Measurements from ENCODE around the gene MLH1. TPM values are rescaled to one million over a fixed set of nuclear protein-coding genes. Genes with fewer than 3 reads are reported as not detected.

The MLH1 gene
- polyA plus RNA-seq, 1 donor: 27.4 TPM

DNA sequence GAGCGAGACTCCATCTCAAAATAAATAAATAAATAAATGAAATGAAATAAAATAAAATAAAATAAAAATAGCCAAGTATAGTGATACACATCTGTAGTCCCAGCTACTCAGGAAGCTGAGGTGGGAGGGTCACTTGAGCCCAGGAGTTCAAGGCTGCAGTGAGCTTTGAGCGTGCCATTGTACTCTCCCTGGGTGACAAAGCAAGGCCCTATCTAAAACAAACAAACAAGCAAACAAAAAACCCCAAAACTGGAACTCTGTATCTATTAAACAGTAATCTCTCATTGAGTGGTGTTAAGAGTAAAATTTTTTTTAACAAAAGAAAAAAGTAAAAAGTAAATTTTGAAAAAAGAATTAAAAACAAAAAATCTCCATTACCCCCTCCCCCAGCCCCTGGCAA is 21.2 kb upstream of the MLH1 start:
- no peaks in the 10 kb centered on the region for H3K27me3 ChIP-seq (ENCODE audit: control insufficient read depth, insufficient read depth, low read length)
- H3K27ac ChIP-seq (ENCODE audit: low read length): no peak overlapping the region
- H3K4me1 ChIP-seq (ENCODE audit: control insufficient read depth, insufficient read depth, low read length): peaks cover 3% of the 10 kb centered on the region
- DNase-seq: no peak
- no peaks in the 10 kb centered on the region for H3K9me3 ChIP-seq (ENCODE audit: control insufficient read depth, low read depth, low read length)
- H3K4me3 ChIP-seq (ENCODE audit: low read length): no peak overlapping the region
- no peaks in the 10 kb centered on the region for H3K36me3 ChIP-seq (ENCODE audit: control insufficient read depth, insufficient read depth, low read length)
- no CpG with 5 or more reads among the region's 2 CpGs for WGBS (ENCODE audit: insufficient coverage, low lambda C conversion rate)

DNA sequence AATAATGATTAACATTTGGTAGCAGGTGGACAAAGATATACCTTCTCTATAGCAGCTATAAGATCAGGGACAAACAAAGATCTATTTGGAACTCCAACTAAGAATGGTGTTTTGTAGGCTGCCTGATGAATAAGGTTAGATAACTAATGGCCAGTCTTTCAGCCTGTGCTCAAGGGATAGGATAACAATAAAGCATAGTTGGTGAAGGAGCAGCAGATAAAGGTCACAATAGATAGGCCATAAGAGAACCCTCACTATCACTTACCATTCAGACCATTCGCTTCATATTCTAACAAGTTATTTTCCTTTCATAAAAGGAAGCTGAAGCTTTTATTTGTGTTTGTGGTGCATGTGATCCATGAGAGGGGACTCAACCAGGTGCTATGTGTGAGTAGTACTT is 20.2 kb upstream of the MLH1 start:
- no peaks in the 10 kb centered on the region for H3K27me3 ChIP-seq (ENCODE audit: control insufficient read depth, insufficient read depth, low read length)
- WGBS (ENCODE audit: insufficient coverage, low lambda C conversion rate): no CpG with 5 or more reads among the region's 1 CpG
- H3K36me3 ChIP-seq (ENCODE audit: control insufficient read depth, insufficient read depth, low read length): no peaks in the 10 kb centered on the region
- H3K4me1 ChIP-seq (ENCODE audit: control insufficient read depth, insufficient read depth, low read length): peaks cover 3% of the 10 kb centered on the region
- no peaks in the 10 kb centered on the region for H3K9me3 ChIP-seq (ENCODE audit: control insufficient read depth, low read depth, low read length)
- no peak for DNase-seq
- no peak overlapping the region for H3K27ac ChIP-seq (ENCODE audit: low read length)
- no peak overlapping the region for H3K4me3 ChIP-seq (ENCODE audit: low read length)

DNA sequence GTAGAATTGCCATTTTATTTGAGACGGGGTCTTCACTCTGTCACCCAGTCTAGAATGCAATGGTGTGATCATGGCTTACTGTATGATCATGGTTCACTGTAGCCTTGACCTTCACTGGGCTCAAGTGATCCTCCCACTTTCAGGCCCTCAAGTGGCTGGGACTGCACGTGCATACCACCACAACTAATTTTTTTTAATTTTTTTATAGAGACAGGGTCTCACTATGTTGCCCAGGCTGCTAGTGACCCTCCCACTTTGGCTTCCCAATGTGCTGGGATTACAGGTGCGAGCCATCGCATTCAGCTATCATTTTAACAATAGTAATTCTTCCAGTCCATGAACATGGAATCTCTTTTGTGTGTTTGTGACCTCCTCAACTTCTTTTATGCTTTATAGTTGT is 12.3 kb upstream of the MLH1 start:
- no peaks in the 10 kb centered on the region for H3K4me1 ChIP-seq (ENCODE audit: control insufficient read depth, insufficient read depth, low read length)
- H3K27ac ChIP-seq (ENCODE audit: low read length): no peak overlapping the region
- no CpG with 5 or more reads among the region's 4 CpGs for WGBS (ENCODE audit: insufficient coverage, low lambda C conversion rate)
- H3K9me3 ChIP-seq (ENCODE audit: control insufficient read depth, low read depth, low read length): peaks cover 10% of the 10 kb centered on the region
- H3K27me3 ChIP-seq (ENCODE audit: control insufficient read depth, insufficient read depth, low read length): no peaks in the 10 kb centered on the region
- DNase-seq: no peak
- H3K36me3 ChIP-seq (ENCODE audit: control insufficient read depth, insufficient read depth, low read length): peaks cover 21% of the 10 kb centered on the region
- H3K4me3 ChIP-seq (ENCODE audit: low read length): no peak overlapping the region

DNA sequence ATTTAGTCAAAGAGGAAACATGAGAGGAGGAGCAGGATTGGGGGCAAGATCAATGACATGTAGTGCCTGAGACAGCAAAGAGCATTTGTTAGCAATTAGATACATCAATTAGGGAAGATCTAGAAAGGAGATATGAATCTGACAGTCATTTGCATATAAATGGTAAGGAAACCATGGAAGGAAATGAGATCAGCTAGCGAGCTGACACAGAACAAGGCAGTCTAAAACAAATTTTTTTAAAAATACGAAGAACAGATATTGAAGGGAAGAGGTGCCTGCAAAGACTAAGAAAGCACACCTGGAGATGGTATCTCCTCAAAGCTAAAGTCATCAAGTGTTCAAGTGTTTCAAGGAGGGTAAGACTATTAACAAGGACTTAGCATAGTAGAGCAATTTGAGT is 5.0 kb upstream of the MLH1 start:
- WGBS (ENCODE audit: insufficient coverage, low lambda C conversion rate): 83% methylated on average over 2 of the region's 2 CpGs
- H3K4me1 ChIP-seq (ENCODE audit: control insufficient read depth, insufficient read depth, low read length): peaks cover 19% of the 10 kb centered on the region
- no peaks in the 10 kb centered on the region for H3K27me3 ChIP-seq (ENCODE audit: control insufficient read depth, insufficient read depth, low read length)
- no peak for DNase-seq
- H3K36me3 ChIP-seq (ENCODE audit: control insufficient read depth, insufficient read depth, low read length): peaks cover 38% of the 10 kb centered on the region
- no peaks in the 10 kb centered on the region for H3K9me3 ChIP-seq (ENCODE audit: control insufficient read depth, low read depth, low read length)
- no peak overlapping the region for H3K4me3 ChIP-seq (ENCODE audit: low read length)
- H3K27ac ChIP-seq (ENCODE audit: low read length): no peak overlapping the region

DNA sequence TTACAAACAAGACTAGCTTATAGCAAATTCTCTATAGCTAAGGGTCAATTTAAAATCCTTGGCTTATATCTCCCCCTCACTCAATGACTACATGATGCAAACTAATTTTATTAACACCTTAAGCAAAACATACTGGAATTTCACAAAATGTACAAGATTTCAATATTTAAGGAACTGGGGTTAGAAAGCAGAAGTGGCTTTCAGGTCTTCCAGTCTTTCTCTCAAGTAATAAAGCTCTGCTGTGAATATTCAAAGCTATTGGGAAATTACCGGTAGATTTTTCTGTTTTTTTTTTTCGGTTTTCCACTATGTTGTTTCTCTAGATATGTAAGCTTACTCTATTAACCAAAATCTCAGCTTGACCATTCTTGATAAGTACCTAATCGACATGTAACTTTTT is 4.3 kb upstream of the MLH1 start:
- no peak overlapping the region for H3K4me3 ChIP-seq (ENCODE audit: low read length)
- DNase-seq: no peak
- H3K4me1 ChIP-seq (ENCODE audit: control insufficient read depth, insufficient read depth, low read length): peaks cover 19% of the 10 kb centered on the region
- no peak overlapping the region for H3K27ac ChIP-seq (ENCODE audit: low read length)
- no peaks in the 10 kb centered on the region for H3K9me3 ChIP-seq (ENCODE audit: control insufficient read depth, low read depth, low read length)
- H3K36me3 ChIP-seq (ENCODE audit: control insufficient read depth, insufficient read depth, low read length): peaks cover 32% of the 10 kb centered on the region
- H3K27me3 ChIP-seq (ENCODE audit: control insufficient read depth, insufficient read depth, low read length): no peaks in the 10 kb centered on the region
- 96% methylated on average over 3 of the region's 3 CpGs for WGBS (ENCODE audit: insufficient coverage, low lambda C conversion rate)

DNA sequence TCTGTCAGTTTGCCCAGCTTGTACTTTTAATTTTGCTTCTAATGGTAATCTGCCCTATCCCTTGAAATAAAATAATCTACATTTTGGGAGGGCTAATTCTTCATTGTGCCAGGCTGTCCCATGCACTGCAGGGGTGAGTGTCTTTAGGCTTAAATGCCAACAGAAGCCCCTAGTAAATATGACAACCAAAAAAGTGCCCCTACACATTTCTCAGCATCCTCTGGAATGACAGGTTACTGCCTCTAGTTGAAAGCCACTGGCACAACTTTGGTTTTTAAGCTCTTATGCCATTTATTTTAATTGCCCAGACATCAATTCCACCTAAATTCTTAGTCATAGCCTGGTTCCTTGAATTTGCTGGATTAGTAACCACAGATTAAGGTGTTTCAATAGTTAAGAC is 3.8 kb upstream of the MLH1 start:
- H3K4me1 ChIP-seq (ENCODE audit: control insufficient read depth, insufficient read depth, low read length): peaks cover 22% of the 10 kb centered on the region
- H3K4me3 ChIP-seq (ENCODE audit: low read length): no peak overlapping the region
- H3K27ac ChIP-seq (ENCODE audit: low read length): no peak overlapping the region

DNA sequence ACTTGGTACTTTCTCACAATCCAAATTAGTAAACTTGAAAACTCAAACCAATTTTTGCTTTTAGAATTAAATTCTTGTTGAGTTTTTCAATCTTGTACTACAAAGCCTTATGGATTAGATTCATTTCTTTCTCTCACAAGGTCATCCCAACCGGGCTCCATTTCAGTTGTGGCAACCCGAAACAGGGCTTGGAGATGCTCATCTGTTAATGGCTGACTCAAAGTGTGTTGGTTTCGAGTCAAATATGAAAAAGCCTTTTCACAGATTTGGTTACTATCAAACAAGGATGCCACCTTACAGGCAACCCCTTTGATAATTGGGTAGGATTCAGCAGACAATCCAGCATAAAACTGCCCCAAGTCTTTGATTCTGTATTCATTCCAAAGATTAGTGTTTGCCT is 2.2 kb upstream of the MLH1 start:
- Histone ChIP-seq H3K36me3 (ENCODE audit: control insufficient read depth, insufficient read depth, low read length) (peaks cover 26% of the 10 kb centered on the region), H3K27ac (ENCODE audit: low read length) (peak overlapping the region; percentile 97), H3K9me3 (ENCODE audit: control insufficient read depth, low read depth, low read length) (no peaks in the 10 kb centered on the region), H3K4me1 (ENCODE audit: control insufficient read depth, insufficient read depth, low read length) (peaks cover 22% of the 10 kb centered on the region), H3K27me3 (ENCODE audit: control insufficient read depth, insufficient read depth, low read length) (no peaks in the 10 kb centered on the region), H3K4me3 (ENCODE audit: low read length) (peak overlapping the region; percentile 76)
- WGBS (ENCODE audit: insufficient coverage, low lambda C conversion rate): no CpG with 5 or more reads among the region's 3 CpGs
- DNase-seq: no peak

More for the DNA sequence above, 3.8 kb upstream of the MLH1 start:
- Histone ChIP-seq H3K36me3 (ENCODE audit: control insufficient read depth, insufficient read depth, low read length) (peaks cover 32% of the 10 kb centered on the region), H3K9me3 (ENCODE audit: control insufficient read depth, low read depth, low read length) (no peaks in the 10 kb centered on the region), H3K27me3 (ENCODE audit: control insufficient read depth, insufficient read depth, low read length) (no peaks in the 10 kb centered on the region)
- DNase-seq: no peak

DNA sequence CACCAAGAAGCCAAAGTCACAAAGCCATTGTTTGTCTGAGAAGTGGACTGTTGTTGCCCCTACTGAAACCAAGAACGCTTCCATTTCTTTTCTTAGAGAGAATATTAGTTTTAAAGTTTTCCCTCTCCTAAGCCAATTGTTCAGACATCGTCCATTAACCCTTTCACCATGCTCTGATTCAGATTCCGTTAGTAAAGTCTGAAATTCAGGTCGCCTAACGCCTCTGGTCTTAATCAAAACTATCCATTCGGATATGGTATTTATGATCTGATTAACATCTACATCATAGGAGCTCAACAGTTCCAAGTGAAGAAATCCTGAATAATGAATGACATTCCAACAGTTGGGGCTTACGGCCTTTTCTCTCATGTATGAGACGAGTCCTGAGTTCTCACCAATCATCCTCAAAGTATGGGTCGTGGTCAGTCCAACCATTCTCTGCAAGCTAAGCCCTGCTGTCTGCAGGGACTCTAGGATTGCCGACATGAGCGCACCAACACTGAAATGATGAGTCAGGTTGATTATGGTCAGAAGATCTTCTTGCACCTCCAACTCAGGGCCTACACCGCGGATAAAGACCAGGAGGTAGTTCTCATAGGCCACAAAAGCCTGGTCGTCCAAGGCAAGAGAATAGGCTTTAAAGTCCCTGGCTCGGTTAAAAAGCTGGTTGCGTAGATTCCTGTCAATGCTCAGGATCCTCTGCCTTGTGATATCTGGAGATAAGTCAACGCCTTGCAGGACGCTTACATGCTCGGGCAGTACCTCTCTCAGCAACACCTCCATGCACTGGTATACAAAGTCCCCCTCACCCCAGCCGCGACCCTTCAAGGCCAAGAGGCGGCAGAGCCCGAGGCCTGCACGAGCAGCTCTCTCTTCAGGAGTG is 1.2 kb upstream of the MLH1 start:
- 18% methylated on average over 2 of the region's 24 CpGs for WGBS (ENCODE audit: insufficient coverage, low lambda C conversion rate)
- Histone ChIP-seq H3K36me3 (ENCODE audit: control insufficient read depth, insufficient read depth, low read length) (peaks cover 27% of the 10 kb centered on the region), H3K27me3 (ENCODE audit: control insufficient read depth, insufficient read depth, low read length) (no peaks in the 10 kb centered on the region), H3K4me1 (ENCODE audit: control insufficient read depth, insufficient read depth, low read length) (peaks cover 22% of the 10 kb centered on the region), H3K27ac (ENCODE audit: low read length) (peak overlapping the region; percentile 97), H3K4me3 (ENCODE audit: low read length) (peak overlapping the region; percentile 76), H3K9me3 (ENCODE audit: control insufficient read depth, low read depth, low read length) (no peaks in the 10 kb centered on the region)
- DNase-seq: peak; percentile 26 to 87

DNA sequence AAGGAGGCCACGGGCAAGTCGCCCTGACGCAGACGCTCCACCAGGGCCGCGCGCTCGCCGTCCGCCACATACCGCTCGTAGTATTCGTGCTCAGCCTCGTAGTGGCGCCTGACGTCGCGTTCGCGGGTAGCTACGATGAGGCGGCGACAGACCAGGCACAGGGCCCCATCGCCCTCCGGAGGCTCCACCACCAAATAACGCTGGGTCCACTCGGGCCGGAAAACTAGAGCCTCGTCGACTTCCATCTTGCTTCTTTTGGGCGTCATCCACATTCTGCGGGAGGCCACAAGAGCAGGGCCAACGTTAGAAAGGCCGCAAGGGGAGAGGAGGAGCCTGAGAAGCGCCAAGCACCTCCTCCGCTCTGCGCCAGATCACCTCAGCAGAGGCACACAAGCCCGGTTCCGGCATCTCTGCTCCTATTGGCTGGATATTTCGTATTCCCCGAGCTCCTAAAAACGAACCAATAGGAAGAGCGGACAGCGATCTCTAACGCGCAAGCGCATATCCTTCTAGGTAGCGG is 452 bp upstream of the MLH1 start, which contains the start of gene EPM2AIP1:
Gene EPM2AIP1, minus strand, starts transcription at position 326 of the 520 bp plus-strand sequence. Its CDS starts 54 bp downstream, at position 272.
- H3K36me3 ChIP-seq (ENCODE audit: control insufficient read depth, insufficient read depth, low read length): peaks cover 30% of the 10 kb centered on the region
- H3K9me3 ChIP-seq (ENCODE audit: control insufficient read depth, low read depth, low read length): no peaks in the 10 kb centered on the region
- no peaks in the 10 kb centered on the region for H3K27me3 ChIP-seq (ENCODE audit: control insufficient read depth, insufficient read depth, low read length)
- WGBS (ENCODE audit: insufficient coverage, low lambda C conversion rate): no CpG with 5 or more reads among the region's 48 CpGs
- peak within 1 kb of the TSS; percentile 76 for H3K4me3 ChIP-seq (ENCODE audit: low read length)
- DNase-seq: no peak
- H3K27ac ChIP-seq (ENCODE audit: low read length): peak within 1 kb of the TSS; percentile 97
- peaks cover 22% of the 10 kb centered on the region for H3K4me1 ChIP-seq (ENCODE audit: control insufficient read depth, insufficient read depth, low read length)

DNA sequence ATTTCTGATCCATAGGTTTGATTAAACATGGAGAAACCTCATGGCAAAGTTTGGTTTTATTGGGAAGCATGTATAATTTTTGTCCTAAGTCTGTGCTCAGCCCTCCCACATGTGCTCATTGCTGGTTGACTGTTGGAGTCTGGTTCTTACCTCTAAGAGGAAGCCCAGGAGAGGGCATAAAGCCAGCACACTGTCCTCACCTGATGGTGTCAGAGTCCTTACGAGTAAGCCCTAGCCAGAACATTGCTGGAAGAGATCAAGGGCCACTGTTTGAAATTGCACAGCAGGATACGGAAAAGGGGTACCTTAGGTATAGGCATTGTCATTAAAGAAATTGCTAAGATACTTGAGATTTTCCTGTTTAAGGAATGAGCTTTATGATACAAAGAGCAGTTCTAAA is 21.3 kb downstream of the MLH1 start:
- no peak overlapping the region for H3K27ac ChIP-seq (ENCODE audit: low read length)
- H3K4me1 ChIP-seq (ENCODE audit: control insufficient read depth, insufficient read depth, low read length): no peaks in the 10 kb centered on the region
- no CpG with 5 or more reads among the region's 2 CpGs for WGBS (ENCODE audit: insufficient coverage, low lambda C conversion rate)
- DNase-seq: peak in 1 of 2 donors; percentile 24
- peaks cover 59% of the 10 kb centered on the region for H3K36me3 ChIP-seq (ENCODE audit: control insufficient read depth, insufficient read depth, low read length)
- H3K4me3 ChIP-seq (ENCODE audit: low read length): no peak overlapping the region
- no peaks in the 10 kb centered on the region for H3K27me3 ChIP-seq (ENCODE audit: control insufficient read depth, insufficient read depth, low read length)
- H3K9me3 ChIP-seq (ENCODE audit: control insufficient read depth, low read depth, low read length): no peaks in the 10 kb centered on the region
